Heart left ventricle (tissue), 16 donors: Measurements from ENCODE around the gene ALDH3A2. TPM values are rescaled to one million over a fixed set of nuclear protein-coding genes. Genes with fewer than 3 reads are reported as not detected.

ENCODE experiments used
- ATAC-seq, 4 donors: fragments of 200-7000 bp; cut with Tn5 transposase; one replicate each; pipeline ENCODE4 v1.9.1; 2020 to 2022; ENCODE audit warnings: moderate library complexity in 4 of 4, mild to moderate bottlenecking in 3 of 4, moderate number of reproducible peaks in 1 of 4
- DNase-seq, 5 donors: peaks; one replicate each; pipeline ENCODE4 v3.0.0-alpha.2; 2020
- H3K27ac ChIP-seq, 12 donors: fragments of 200-600 bp; sonication (generic) in 4 of 12; one replicate each; pipeline versions ENCODE4 v1.5.0 to v1.8.0; 2016 to 2022; ENCODE audit warnings: mild to moderate bottlenecking in 2 of 12
- H3K27me3 ChIP-seq, 9 donors: fragments of 200-600 bp; sonication (generic) in 2 of 9; one replicate each; pipeline versions ENCODE4 v1.5.1 to v1.8.0; 2016 to 2022; ENCODE audit warnings: mild to moderate bottlenecking in 3 of 9
- H3K36me3 ChIP-seq, 9 donors: fragments of 200-600 bp; sonication (generic) in 2 of 9; one replicate each; pipeline versions ENCODE4 v1.5.0 to v1.8.0; 2018 to 2022; ENCODE audit warnings: mild to moderate bottlenecking in 2 of 9
- H3K4me1 ChIP-seq, 12 donors: fragments of 200-600 bp; sonication (generic) in 4 of 12; one replicate each; pipeline versions ENCODE4 v1.5.0 to v1.8.0; 2016 to 2022; ENCODE audit warnings: mild to moderate bottlenecking in 3 of 12
- H3K4me3 ChIP-seq, 12 donors: fragments of 200-600 bp; sonication (generic) in 4 of 12; one replicate each; pipeline versions ENCODE4 v1.5.0 to v1.8.0; 2017 to 2022; ENCODE audit warnings: mild to moderate bottlenecking in 9 of 12, moderate library complexity in 4 of 12
- H3K9me3 ChIP-seq, 12 donors: fragments of 200-600 bp; sonication (generic) in 4 of 12; one replicate each; pipeline versions ENCODE4 v1.5.0 to v1.8.0; 2016 to 2022; ENCODE audit warnings: mild to moderate bottlenecking in 1 of 12
- POLR2A ChIP-seq, 2 donors: fragments of 450-650 bp; IDR thresholded peaks; one replicate each; pipeline ENCODE4 v1.6.1; 2017; ENCODE audit warnings: antibody characterized with exemption in 2 of 2, mild to moderate bottlenecking in 2 of 2, moderate library complexity in 2 of 2
- WGBS, 4 donors: extraction: QIAGEN DNeasy Blood & Tissue Kit in 2 of 4; methylation state at CpG; one replicate each; pipeline versions ENCODE4 v1.1.5 to v1.1.7; 2013 to 2018; 5-methylcytosine and 5-hydroxymethylcytosine counted together
- intact Hi-C, 10 donors: fragments of 100-400 bp; cut with DNase I; formaldehyde crosslinking; loops; one replicate each; pipeline versions ENCODE4 v1.11.1 to v1.14.2; 2022
- polyA plus RNA-seq, 2 donors: library from polyadenylated mRNA; stranded (reverse); fragments of 200-250 nt; gene quantifications; one replicate each; pipeline ENCODE4 v1.2.3, GENCODE V29; 2013
- total RNA-seq, 9 donors: library from RNA; depleted of rRNA in 2 of 9; stranded (reverse); fragments of >200 nt in 2 of 9; fragmentation: NEBNext Ultra II Directional in 3 of 9; extraction: Animal tissue kit (Norgen Biotek cat#: 25700) in 3 of 9; gene quantifications; one replicate each; pipeline versions ENCODE4 v1.1.0 to v1.2.4, GENCODE V29; 2016 to 2023
- TF ChIP-seq, protein P1 (sequence below), 12 donors: fragments of 200-600 bp; sonication (generic) in 4 of 12; IDR thresholded peaks; one replicate each; pipeline versions ENCODE4 v1.5.0 to v1.8.0; 2018 to 2022; ENCODE audit warnings: antibody characterized with exemption in 12 of 12, mild to moderate bottlenecking in 5 of 12
- donor health status: ischemic (EF 13 %, LVEDD 7.1; RV severe dilation, severe dysfunction).
- donor health status: healthy with polysubstance abuse.
- donor health status: DM: no; HTN: yes; CAD: no.
- donor health status: DM: no; HTN: no; CAD: no.
- donor health status: ischemic (EF 25% LVEDD 6.9; RV normal size, moderate dysfunction).
- donor health status: ischemic (EF 25% LVEDD 5.7; RV mildly dilated, moderate dysfunction).
- donor health status: healthy.
- donor health status: DM: yes; HTN: yes; CAD: no.
- donor health status: ischemic (EF 35%, LVEDD 5.7; RV mildly dilated, moderate dysfunction).
- donor health status: nonischemic (EF 11% LVEDD 7.7; RV severe dilation, severe dysfunction).
- donor health status: DM: yes; HTN: yes; CAD: no.
- donor health status: PGD.
- donor health status: ischemic (EF 29% LVEDD 5.4; RV normal size, mild dysfunction).
- donor health status: nonischemic (EF 23%, LVEDD 6.1; RV moderate dilation, normal function).

Gene ALDH3A2
- total and polyA plus RNA-seq, 11 donors = 25.7 to 129 (median 71.8) TPM

DNA sequence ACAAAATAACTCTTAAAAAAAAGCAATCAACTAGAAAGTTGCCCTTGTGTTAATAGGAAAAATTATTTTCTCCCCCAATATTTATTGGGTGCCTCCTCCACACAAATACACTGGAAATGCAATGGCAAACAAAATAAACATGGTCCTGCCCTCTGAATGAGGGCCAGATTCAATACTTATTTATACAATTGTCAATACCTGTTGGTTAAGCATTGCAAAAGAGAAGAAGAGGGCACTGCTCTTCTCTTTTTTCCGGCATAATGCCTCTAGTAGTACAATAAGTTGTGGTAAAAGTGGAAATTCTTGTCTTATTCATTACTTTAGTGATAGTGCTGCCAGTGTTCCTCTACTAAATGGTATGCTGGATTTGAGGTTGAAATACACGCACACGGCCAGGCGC lies 22.5 kb upstream of the ALDH3A2 start:
- Histone ChIP-seq H3K4me1 (no peaks in the 10 kb centered on the region), H3K4me3 (no peak overlapping the region), H3K27ac (no peak overlapping the region), H3K27me3 (no peaks in the 10 kb centered on the region), H3K9me3 (peaks cover 0 to 17% (median 2%) of the 10 kb centered on the region in 12 donors), H3K36me3 (no peaks in the 10 kb centered on the region)
- ATAC-seq (no peak), DNase-seq (no peak)
- TF ChIP-seq, protein P1, sequence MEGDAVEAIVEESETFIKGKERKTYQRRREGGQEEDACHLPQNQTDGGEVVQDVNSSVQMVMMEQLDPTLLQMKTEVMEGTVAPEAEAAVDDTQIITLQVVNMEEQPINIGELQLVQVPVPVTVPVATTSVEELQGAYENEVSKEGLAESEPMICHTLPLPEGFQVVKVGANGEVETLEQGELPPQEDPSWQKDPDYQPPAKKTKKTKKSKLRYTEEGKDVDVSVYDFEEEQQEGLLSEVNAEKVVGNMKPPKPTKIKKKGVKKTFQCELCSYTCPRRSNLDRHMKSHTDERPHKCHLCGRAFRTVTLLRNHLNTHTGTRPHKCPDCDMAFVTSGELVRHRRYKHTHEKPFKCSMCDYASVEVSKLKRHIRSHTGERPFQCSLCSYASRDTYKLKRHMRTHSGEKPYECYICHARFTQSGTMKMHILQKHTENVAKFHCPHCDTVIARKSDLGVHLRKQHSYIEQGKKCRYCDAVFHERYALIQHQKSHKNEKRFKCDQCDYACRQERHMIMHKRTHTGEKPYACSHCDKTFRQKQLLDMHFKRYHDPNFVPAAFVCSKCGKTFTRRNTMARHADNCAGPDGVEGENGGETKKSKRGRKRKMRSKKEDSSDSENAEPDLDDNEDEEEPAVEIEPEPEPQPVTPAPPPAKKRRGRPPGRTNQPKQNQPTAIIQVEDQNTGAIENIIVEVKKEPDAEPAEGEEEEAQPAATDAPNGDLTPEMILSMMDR (IDR thresholded peaks at IDR 0.05) = no peak
- WGBS, 4 donors = 92 to 98% (median 96%) methylated on average over 4 of the region's 4 CpGs
- intact Hi-C loops = no loop called here

DNA sequence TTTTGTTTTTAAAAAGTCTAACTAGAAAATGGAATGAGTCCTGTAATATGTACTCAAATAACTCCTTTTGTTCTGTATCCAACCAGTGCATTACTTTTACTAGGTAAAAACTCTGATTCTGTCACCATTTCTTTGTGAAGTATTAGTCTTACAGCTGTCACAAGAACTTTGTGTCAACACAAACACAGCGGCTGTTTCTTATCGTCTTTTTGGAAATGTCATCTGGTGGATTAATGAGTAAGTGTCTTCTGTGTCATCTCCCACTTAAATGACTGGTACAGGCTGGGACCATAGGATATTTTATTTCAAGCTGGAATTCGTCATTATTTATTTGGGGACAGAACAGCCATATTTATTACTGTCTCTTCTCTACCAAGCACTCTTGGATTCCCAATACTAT lies 19.1 kb upstream of the ALDH3A2 start:
- no peak for ATAC-seq
- no peaks in the 10 kb centered on the region for H3K27me3 ChIP-seq
- no peak for DNase-seq
- H3K9me3 ChIP-seq = no peaks in the 10 kb centered on the region
- TF ChIP-seq, protein P1 (IDR thresholded peaks at IDR 0.05) = no peak
- no peak for TF ChIP-seq POLR2A (IDR thresholded peaks at IDR 0.05)
- intact Hi-C loops = no loop called here
- 64 to 69% (median 65%) methylated on average over 3 of the region's 3 CpGs for WGBS, 4 donors
- no peaks in the 10 kb centered on the region for H3K4me1 ChIP-seq
- no peak overlapping the region for H3K27ac ChIP-seq
- no peaks in the 10 kb centered on the region for H3K36me3 ChIP-seq
- H3K4me3 ChIP-seq = no peak overlapping the region

DNA sequence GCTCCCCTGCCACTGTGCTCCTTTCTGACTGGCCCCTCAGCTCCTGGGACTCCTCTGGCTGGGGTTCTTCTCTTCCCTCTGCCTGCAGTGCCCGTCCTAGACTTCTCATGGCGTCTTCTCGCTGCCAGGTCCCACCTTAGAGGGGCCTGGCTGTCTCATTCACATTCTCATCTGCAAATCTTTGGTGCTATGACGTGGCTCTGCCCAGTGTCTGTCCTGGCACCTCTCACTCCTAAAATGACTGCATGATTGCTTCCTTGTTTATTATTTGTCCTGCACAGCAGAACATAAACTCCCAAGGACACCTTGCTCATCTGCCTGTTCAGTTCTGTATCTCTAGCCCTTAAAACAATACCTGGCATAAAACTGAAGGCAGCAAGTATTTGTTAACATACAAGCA lies 18.5 kb upstream of the ALDH3A2 start:
- Histone ChIP-seq H3K36me3 (no peaks in the 10 kb centered on the region), H3K27ac (no peak overlapping the region), H3K9me3 (no peaks in the 10 kb centered on the region), H3K27me3 (no peaks in the 10 kb centered on the region), H3K4me1 (no peaks in the 10 kb centered on the region), H3K4me3 (no peak overlapping the region)
- intact Hi-C loops = loop anchor here in 2 of 10 donors (5.0 to 10.0 kb wide), 2 partner anchors 38 to 65 kb away; no protein-coding TSS in a partner anchor
- 80 to 82% (median 80%) methylated on average over 4 of the region's 4 CpGs for WGBS, 4 donors
- no peak for DNase-seq
- no peak for ATAC-seq
- no peak for TF ChIP-seq POLR2A (IDR thresholded peaks at IDR 0.05)
- TF ChIP-seq, protein P1 (IDR thresholded peaks at IDR 0.05) = no peak

DNA sequence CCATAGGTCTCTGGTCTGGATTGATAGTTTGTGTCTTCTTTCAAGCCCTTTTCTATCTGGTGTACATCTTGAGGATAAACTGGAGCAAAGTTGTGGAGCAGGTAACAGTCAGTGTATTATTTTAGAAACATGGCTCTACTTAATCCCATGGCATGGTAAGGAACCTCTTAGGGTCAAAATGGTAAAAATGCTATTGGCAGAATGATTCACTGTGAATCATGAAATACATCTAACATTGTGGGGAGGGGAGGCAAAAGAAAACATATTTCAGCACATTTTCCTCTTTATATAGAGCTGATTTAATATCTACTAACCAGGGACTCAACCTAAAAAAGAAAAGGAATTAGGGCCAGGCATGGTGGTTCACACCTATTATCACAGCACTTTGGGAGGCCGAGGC lies 17.9 kb upstream of the ALDH3A2 start:
- no peak for DNase-seq
- H3K27me3 ChIP-seq = no peaks in the 10 kb centered on the region
- no peak for TF ChIP-seq POLR2A (IDR thresholded peaks at IDR 0.05)
- TF ChIP-seq, protein P1 (IDR thresholded peaks at IDR 0.05) = no peak
- no peaks in the 10 kb centered on the region for H3K36me3 ChIP-seq
- H3K9me3 ChIP-seq = no peaks in the 10 kb centered on the region
- intact Hi-C loops = loop anchor here in 2 of 10 donors (5.0 to 10.0 kb wide), 2 partner anchors 38 to 64 kb away; no protein-coding TSS in a partner anchor
- 86 to 98% (median 95%) methylated on average over 1 of the region's 1 CpG for WGBS, 4 donors
- ATAC-seq = no peak
- no peak overlapping the region for H3K4me3 ChIP-seq
- H3K27ac ChIP-seq = no peak overlapping the region
- H3K4me1 ChIP-seq = no peaks in the 10 kb centered on the region
